ENCODE measurements around the gene AFF4. TPM values are rescaled to one million over a fixed set of nuclear protein-coding genes. Genes with fewer than 3 reads are reported as not detected.

Gene AFF4
- total and polyA plus RNA-seq, 10 of the 15 experiments (the other 5 are each of a cell fraction or from before 2014, with no cell fraction given): 1.1 to 20.2 (median 10.4) TPM

GRCh38 chr5:132963171-132964104 is at the start of gene AFF4 (continued):
- peak; percentile 74 for TF ChIP-seq FOS (IDR thresholded peaks at IDR 0.05; ENCODE audit: borderline replicate concordance, extremely low read depth, insufficient read length)
- no peak for TF ChIP-seq RUNX3 (IDR thresholded peaks at IDR 0.05; ENCODE audit: low read length)
- 0 out of 2 replicates have a peak, but pooled peaks have one; percentile 42 for TF ChIP-seq IRF3 (IDR thresholded peaks at IDR 0.05)
- no peak for TF ChIP-seq PAX5 (IDR thresholded peaks at IDR 0.05; ENCODE audit: borderline replicate concordance, low read depth, low read length)
- TF ChIP-seq SREBF1 (IDR thresholded peaks at IDR 0.05; ENCODE audit: low read length): no peak
- no peak for TF ChIP-seq E2F8 (IDR thresholded peaks at IDR 0.05; ENCODE audit: low read depth, partially characterized antibody)
- peak; percentile 74 for TF ChIP-seq MEF2B (IDR thresholded peaks at IDR 0.05; ENCODE audit: partially characterized antibody, poor library complexity, severe bottlenecking)
- TF ChIP-seq SREBF2 (IDR thresholded peaks at IDR 0.05; ENCODE audit: low read length): no peak
- TF ChIP-seq TAF1 (IDR thresholded peaks at IDR 0.05; ENCODE audit: borderline replicate concordance, low read depth, low read length): peak; percentile 70; the same call in 1 of the 2 replicates
- no peak for TF ChIP-seq NFIC (IDR thresholded peaks at IDR 0.05; ENCODE audit: low read depth, low read length)
- peak; percentile 99 for TF ChIP-seq RAD51 (IDR thresholded peaks at IDR 0.05)
- TF ChIP-seq NFYB (IDR thresholded peaks at IDR 0.05; ENCODE audit: insufficient read depth, low read depth, low read length): no peak
- TF ChIP-seq, protein P1, sequence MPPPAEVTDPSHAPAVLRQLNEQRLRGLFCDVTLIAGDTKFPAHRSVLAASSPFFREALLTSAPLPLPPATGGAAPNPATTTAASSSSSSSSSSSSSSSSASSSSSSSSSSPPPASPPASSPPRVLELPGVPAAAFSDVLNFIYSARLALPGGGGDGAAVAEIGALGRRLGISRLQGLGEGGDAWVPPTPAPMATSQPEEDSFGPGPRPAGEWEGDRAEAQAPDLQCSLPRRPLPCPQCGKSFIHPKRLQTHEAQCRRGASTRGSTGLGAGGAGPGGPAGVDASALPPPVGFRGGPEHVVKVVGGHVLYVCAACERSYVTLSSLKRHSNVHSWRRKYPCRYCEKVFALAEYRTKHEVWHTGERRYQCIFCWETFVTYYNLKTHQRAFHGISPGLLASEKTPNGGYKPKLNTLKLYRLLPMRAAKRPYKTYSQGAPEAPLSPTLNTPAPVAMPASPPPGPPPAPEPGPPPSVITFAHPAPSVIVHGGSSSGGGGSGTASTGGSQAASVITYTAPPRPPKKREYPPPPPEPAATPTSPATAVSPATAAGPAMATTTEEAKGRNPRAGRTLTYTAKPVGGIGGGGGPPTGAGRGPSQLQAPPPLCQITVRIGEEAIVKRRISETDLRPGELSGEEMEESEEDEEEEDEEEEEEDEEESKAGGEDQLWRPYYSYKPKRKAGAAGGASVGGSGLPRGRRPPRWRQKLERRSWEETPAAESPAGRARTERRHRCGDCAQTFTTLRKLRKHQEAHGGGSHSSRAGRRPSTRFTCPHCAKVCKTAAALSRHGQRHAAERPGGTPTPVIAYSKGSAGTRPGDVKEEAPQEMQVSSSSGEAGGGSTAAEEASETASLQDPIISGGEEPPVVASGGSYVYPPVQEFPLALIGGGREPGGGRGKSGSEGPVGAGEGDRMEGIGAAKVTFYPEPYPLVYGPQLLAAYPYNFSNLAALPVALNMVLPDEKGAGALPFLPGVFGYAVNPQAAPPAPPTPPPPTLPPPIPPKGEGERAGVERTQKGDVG (CRISPR knock-in tag; IDR thresholded peaks at IDR 0.05): peak; percentile 81
- peak; percentile 98 for TF ChIP-seq USF2 (IDR thresholded peaks at IDR 0.05; ENCODE audit: borderline replicate concordance, low read depth, low read length)
- TF ChIP-seq POLR2A (IDR thresholded peaks at IDR 0.05; ENCODE audit: low read depth, low read length): peak; percentile 98
- TF ChIP-seq TBL1XR1 (IDR thresholded peaks at IDR 0.05; ENCODE audit: low read depth, low read length): no peak
- TF ChIP-seq STAT1 (conservative IDR thresholded peaks at IDR 0.05): 0 out of 2 replicates have a peak, but pooled peaks have one; percentile 50
